GM19328 (cell line): ENCODE data around the gene MLST8.
A peak's percentile ranks its signal among the peaks of the same experiment; 100 is the strongest.

ENCODE experiments used
- ATAC-seq: cut with Tn5 transposase; IDR thresholded peaks from one replicate; pipeline ENCODE4 v1.9.1; 2021; ENCODE audit warnings: mild to moderate bottlenecking, moderate library complexity; ENCODE audit not compliant: unreplicated experiment

Gene MLST8, protein sequence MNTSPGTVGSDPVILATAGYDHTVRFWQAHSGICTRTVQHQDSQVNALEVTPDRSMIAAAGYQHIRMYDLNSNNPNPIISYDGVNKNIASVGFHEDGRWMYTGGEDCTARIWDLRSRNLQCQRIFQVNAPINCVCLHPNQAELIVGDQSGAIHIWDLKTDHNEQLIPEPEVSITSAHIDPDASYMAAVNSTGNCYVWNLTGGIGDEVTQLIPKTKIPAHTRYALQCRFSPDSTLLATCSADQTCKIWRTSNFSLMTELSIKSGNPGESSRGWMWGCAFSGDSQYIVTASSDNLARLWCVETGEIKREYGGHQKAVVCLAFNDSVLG

GRCh38 chr16:2205104-2205966 is at the start of gene MLST8:
Gene MLST8, plus strand, starts transcription at chr16:2205454. Its CDS starts 632 bp downstream, at chr16:2206086.
- ATAC-seq, result peak; percentile 80

DNA sequence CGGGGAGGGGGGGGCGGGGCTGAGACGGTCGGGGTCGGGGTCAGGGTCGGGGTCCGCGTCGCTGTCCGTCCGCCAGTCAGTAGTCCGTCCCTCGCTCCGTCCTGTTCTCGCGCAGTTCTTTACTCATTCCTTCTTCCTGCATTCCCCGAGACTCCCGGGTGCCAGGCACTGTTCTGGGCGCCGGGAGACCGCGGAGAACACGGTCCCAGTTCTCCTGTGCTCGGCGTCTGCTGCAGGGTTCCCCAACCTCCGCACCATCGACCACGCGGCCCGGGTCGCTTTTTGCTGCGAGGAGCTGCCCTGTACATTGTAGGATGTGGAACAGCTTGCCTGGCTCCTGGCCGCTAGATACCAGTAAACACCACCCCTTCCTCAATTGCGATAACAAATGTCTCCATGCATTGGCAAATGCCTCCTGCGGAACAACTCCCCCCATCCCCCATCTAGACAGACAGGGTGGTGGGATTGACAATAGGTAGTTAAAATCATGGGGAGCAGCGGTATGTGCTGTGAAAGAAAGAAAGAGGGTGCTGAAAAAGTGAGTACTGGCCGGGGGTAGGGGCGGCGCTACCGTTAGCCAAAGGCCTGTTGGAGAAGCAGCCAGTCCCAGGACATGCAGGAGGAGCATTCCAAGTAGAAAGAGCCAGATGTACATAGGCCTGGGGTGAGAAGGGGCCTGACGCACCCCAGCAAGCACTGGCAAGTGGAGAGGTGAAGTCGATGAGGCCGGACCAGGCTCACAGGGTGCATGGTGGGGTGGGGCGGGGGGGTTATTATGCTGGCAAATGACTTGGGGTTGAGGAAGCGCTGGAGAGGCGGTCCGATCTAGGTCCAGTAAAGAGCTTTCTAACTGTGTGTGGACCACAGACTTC is 49.0 kb upstream of the MLST8 start:
- no peak for ATAC-seq

- no peak for ATAC-seq
Measured at GRCh38 chr16:2156849-2157224, 48.4 kb upstream of the MLST8 start.

DNA sequence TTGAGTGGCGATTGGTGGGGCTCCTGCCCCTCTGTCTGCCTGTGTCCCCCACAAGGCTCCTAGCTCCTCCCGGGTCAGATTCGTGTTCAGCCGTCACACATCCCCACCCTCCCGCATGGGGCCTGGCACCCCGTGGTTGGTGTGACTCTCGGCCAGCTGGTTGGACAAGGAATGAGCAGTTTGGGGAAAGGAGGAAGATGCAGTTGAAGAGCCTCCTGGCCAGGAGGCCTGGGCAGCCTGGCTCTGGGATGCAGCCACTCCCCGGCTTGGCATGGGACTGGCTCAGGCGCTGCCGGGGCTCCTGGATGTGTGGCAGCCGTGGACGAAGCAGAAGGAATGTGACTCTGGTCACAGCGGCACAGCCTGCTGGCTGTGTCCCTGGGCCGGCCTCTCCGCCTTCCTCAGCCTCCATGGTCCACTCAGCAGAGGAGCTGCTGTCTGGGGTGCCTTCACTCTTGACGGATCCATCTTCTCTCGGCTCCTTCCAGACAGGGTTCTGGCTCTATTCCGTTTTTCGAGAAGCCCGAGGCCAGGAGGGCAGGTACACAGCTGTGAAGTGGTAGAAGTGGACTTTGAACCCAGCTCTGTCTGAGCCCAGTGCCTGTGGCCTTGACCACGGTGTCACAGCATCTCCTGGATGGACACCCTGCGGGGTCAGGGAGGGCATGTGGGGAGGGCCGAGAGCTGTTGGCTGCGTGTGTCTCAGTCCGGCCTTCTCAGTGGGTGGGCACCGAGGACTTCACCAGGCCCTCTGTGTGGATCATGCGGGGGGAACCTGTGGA is 47.6 kb upstream of the MLST8 start:
- no peak for ATAC-seq

- no peak for ATAC-seq
Measured at GRCh38 chr16:2158262-2158638, 47.0 kb upstream of the MLST8 start.

DNA sequence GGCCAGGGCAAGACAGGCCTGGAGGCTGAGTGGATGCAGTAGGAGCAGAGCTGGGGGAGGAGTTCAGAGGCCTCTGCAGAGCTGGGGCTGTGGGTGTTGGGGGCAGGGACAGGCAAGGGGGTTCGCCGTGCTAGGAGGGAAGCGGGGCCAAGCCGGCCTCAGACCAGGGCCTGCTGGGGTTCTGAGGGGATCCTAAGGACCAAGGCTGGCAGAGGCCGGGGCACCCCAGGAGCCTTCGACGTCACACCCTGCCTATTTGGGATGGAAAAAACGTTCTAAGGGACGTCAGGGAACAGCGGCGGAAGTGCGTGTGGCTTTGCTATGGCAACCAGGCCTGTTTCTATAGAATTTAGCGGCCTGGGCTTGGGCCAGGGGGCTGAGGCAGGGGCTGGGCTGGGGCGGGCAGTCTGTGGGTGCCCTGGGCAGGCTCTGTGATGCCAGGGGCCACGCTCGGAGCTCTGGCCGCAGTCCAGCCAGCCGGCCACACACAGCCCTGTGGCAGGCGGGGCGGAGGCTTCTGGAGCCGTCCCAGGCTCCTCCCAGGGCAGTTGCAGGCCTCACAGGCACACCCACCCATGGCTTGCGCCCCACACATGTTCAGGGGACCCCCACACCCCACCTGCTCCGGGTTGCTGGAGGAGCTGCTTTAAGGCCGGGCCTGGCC is 45.9 kb upstream of the MLST8 start:
- no peak for ATAC-seq

- ATAC-seq, result no peak
Measured at GRCh38 chr16:2160915-2161551, 44.2 kb upstream of the MLST8 start.

DNA sequence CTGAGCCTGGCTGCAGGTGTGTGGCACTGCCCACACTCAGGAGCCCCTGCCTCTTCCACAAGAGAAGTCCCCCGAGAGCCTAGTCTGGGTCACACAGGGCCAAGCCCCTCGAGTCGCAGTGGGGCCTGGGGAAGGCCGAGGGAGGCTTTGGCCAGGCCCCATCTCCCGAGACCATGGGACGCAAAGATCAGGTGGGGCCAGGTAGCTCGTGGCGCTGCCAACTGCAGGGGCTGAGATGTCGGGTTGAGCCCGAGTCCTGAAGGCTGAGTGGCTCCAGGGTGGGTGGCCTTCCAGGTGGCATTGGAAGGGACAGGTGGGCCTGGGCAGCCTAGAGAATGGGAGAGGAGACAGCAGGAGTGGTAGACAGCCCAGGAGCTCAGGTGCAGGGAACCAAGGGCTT is 43.3 kb upstream of the MLST8 start:
- no peak for ATAC-seq

DNA sequence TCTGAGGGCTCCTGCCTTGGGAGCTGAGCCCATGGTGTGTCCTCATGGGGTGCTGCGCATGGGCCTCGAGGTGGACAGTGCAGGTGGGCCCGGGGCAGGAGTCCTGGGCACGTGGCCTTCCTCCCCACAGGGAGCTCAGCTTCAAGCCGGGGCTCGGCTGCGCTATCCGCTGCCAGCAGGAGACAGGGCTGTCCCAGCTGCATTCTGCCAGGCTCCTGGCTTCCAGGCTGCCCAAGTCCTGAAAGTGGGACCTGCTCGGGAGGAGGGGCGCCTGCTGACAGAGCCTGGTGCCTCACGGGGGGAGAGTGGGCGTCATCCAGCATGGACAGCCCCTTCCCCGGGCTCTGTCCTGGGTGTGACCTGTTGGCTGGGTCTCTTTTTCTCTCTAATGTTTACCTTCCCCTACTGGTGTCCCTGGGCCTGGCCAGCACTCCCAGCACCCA is 42.6 kb upstream of the MLST8 start:
- no peak for ATAC-seq

DNA sequence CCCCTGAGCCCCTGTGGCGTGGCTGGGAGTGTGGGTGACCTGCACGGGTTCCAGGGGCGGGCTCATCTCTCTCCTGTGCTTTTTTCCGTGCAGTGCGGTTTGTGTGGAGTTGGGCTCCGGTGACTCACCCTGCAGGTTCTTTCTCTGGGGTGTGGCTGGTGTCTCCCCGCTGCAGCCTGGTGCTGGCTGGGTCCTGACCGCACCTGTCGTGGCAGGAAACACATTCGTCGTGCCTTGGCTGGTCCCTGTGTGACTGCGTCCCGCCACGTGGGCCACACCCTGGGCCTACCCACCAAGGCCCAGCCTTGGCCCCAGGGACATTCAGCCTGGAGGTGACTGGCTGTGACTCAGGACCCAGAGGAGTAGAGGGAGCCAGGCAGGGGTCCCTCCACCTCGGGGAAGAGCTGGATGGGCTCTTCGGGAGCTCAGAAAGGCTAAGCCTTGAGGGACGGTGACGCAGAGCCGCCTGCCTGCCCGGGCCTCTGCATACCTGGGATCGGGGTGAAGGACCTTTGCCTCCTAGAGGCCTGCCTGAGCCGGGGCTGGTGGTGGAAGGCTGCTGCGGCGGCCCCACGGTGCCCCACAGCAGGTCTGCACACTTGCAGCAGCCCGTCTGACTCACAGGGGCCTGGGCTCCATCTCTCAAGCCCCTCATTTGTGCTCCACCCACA is 41.9 kb upstream of the MLST8 start:
- no peak for ATAC-seq

DNA sequence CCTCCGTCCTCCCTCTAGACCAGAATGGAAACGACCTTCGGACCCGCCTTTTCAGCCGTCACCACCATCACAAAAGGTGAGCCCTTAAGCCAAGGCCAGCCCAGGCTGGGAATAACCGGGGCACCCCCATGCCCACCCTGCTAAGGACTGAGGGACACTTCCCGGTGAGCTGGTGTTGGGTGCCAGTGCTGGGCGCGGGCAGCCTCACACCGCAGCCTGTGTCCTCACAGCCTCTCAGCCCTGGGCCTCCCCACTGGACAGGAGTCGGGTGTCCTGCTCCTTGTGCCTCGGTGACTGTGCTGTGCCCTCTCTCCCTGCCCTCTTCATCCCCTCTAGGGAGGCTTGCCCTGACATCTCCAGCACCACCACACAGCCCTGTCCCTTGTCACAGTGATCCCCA is 39.4 kb upstream of the MLST8 start:
- no peak for ATAC-seq

DNA sequence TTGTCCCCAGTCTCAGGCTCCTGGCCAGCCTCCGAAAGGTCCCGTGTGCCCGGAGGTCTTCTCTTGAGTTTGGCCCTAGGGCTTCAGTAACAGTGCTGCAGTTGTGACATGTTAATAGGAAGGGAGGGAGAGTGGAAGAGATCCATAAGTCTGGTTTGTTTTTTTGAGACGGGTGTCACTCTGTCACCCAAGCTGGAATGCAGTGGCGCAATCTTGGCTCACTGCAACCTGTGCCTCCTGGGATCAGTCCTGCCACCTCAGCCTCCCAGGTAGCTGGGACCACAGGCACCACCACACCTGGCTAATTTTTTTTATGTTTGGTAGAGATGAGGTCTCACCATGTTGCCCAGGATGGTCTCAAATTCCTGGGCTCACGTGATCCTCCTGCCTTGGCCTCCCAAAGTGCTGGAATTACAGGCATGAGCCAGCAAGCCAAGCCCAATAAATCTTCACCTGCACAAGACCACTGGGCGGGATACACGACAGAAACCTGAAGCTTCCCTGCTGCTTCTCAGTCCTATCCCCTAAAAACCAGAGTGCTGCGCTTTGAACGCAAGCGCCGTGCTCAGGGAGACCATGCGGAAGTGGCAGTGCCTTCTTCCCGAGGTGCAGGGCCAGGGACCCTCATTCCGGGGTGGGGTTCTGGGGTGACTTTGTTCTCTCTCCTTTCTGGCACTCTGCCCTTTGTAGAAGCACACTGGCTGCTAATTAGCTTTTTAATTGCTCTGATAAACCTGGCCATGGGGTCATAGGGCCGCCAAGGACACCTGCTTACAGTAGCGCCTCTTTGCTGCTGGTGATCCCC is 38.8 kb upstream of the MLST8 start:
- ATAC-seq, result no peak

- no peak for ATAC-seq
Measured at GRCh38 chr16:2167068-2167638, 38.1 kb upstream of the MLST8 start.

- ATAC-seq, result no peak
Measured at GRCh38 chr16:2170080-2170479, 35.2 kb upstream of the MLST8 start.

- ATAC-seq, result no peak
Measured at GRCh38 chr16:2170587-2171435, 34.4 kb upstream of the MLST8 start.

DNA sequence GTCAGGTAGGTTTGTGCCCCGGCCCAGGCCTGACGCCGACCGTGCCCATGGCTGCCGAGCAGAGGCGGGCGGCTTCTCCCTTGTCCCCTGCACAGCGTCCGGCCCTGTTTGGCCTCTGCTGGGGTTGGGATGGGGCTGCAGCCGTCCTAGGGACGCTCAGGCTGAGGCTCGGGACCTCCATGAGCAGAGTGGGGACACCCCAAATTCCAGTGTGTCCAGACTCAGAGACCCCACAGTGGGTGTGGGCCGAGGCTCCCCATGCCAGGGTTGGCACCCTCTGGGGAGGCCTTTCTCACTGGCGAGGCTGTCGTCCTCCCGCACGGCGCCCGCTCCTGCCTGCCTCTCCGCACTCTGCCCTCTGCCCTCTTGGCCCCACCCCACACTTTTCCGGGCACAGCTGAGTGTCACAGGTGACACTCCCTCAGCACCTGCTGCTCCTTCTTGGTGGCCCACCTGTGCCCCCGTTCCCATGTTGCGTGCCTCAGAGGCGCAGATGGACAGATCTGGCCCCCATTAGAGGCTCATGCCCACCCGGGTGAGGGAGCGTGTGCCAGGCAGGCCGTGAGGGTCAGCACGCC is 33.6 kb upstream of the MLST8 start:
- ATAC-seq, result no peak
